ENCODE measurements around the gene CLMP.
"Not testable (repeated sequence)": the region's sequence is repeated elsewhere in the genome, so short reads cannot be mapped to it uniquely, and the experiment has no call there.

The CLMP gene

GRCh38 chr11:123164732-123165450 is 30.2 kb downstream of the CLMP start:
- DNase-seq = no peak

GRCh38 chr11:123163621-123164020 is 31.4 kb downstream of the CLMP start:
- no peak for DNase-seq

GRCh38 chr11:123161376-123162030 is 33.5 kb downstream of the CLMP start:
- no peak for DNase-seq

DNA sequence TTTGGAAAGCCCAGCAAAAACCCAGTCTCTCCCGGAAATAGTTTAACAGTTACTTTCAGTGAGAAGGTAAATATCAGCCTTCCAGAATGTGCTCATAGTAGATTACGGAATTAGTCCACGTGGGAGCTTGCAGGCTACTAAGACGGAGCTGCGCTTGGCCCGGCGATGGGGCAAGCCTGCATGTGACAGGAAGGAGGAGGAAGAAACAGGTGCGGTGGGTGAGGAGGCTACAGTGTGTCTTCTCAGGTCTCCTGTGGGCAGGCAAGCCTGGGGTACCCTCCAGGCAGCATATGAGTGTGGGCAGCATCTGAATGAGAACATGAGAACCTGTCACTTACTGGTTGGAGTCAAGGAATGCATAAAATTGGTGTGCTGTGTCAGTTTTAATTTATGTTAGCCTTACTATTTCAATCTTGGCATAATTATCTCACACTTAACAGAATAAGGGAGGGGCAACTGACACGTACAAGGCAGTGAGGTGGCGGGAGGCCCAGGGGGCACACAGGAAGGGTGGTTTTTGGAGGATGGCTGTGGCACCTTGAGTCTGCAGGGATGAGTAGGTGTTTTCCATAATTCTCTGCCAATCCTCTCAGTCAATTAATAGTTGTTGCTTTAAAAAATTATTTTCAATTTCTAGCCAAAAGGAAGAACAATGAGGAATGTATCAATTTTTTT is 35.7 kb downstream of the CLMP start:
- DNase-seq = no peak

DNA sequence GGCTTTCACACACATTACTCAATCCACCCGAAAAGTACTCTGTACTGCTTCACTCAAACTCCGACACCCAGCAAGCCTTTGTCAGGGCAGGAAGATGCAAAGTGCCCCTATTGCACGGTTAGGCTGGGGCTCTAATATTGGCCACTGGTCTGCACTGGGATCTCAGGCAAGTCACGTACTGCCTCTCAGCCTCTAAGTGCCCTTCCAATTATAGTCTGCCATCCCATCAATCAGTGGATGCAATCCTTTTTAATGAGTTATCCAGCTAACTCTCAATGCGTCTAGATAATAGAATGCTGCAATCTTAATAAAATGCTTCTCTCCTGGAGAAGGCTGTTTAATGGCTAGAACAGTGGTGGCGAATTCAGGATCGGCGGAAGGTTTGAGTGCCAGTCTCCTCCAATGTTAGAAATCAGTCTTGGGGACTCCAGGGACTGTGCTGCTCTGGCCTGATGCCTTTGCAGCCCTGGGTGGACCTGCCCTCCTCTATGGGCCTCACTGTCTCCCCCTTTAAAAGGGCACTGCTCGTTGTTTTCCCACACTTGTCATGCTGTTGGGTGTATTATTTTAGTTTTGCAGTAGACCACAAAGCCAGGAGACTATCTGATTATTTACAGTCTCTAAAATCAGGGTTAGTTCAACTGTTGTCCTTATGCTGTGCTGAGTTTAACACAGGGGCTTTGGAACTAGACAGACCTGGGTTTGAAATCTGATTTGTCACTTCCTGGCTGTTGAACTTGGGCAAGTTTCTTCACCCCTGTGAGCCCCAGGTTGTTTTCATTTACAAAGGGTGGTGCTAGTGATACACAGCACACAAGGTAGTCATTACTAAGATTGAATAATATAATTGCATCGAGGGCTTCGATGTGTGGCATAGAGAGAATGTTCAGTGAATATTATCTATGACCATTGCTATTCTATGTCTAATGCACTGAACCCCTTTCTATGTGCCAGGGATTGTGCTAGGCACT is 36.7 kb downstream of the CLMP start:
- DNase-seq = no peak

GRCh38 chr11:123152951-123153350 is 42.1 kb downstream of the CLMP start:
- no peak for DNase-seq

GRCh38 chr11:123152346-123152745 is 42.7 kb downstream of the CLMP start:
- not testable (repeated sequence) for DNase-seq

- DNase-seq = no peak
Measured at GRCh38 chr11:123151796-123152195, 43.3 kb downstream of the CLMP start.

GRCh38 chr11:123151366-123151765 is 43.7 kb downstream of the CLMP start:
- no peak for DNase-seq

- no peak for DNase-seq
Measured at GRCh38 chr11:123150882-123151281, 44.2 kb downstream of the CLMP start.

GRCh38 chr11:123148965-123149364 is 46.1 kb downstream of the CLMP start:
- DNase-seq = no peak

DNA sequence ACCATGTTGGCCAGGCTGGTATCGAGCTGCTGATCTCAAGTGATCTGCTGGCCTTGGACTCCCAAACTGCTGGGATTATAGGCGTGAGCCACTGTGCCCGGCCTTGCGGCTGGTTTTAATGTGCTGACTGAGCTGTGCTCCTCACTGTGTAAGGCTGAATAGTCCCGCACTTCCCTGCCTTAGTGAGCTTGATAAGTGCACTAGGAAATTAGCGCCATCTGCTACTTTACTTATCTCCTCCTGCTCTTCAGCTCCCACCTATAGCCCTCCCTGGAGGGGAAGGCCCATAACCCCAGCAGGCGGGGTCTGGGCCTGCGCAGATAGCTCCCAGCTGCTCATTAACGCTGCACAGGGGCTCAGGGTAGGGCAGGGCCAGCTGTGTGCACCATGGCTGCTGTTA is 49.4 kb downstream of the CLMP start:
- DNase-seq = no peak

GRCh38 chr11:123145220-123145619 is 49.8 kb downstream of the CLMP start:
- peak; percentile 14 for DNase-seq

GRCh38 chr11:123144707-123145106 is 50.3 kb downstream of the CLMP start:
- no peak for DNase-seq

GRCh38 chr11:123143921-123144320 is 51.1 kb downstream of the CLMP start:
- DNase-seq = no peak

GRCh38 chr11:123143476-123143875 is 51.6 kb downstream of the CLMP start:
- no peak for DNase-seq

DNA sequence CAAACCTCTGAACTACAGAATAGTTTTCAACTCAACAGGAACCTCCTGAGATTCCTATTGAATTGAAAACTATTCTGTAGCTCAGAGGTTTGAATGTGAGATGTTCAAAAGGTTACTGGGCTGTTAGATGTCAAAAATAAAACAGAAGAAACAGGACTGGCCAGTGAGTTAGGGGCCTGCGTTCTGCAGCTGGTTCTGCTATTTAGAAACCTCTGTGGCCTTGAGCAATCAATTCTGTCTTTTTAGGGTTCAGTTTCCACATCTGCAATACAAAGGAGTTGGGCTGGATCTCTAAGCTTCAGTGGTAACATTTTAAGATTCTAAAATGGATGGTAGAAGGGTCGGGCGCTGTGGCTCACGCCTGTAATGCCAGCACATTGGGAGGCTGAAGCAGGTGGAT is 55.8 kb downstream of the CLMP start:
- no peak for DNase-seq

GRCh38 chr11:123137431-123138224 is 57.4 kb downstream of the CLMP start:
- no peak for DNase-seq

DNA sequence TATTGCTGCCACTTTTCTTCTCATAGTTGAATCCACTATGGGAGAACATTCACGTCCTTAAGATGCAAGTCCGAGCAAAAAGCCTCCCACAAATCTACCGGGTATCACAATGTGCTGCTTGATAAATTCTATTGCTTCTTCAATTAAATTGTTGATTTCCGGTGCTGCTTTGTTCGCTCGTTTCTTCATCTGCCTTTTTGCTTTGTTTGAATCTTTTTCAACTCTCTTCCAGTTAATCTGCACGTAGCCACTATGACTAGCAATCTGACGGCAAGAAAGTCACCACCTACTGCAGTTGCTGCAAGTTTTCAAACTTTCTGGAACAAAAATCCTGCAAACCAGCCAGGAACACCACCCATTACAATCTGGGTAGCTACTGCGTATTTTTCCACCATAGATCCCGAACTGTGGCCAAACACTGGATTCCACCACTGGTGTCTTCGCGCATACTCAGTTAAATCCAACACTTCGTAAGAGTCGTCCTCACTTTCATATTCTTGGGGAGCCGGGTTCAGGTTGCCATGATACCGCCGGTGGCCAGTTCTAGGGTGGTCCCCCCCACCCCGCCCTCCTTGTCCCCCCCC is 59.1 kb downstream of the CLMP start:
- no peak for DNase-seq

DNA sequence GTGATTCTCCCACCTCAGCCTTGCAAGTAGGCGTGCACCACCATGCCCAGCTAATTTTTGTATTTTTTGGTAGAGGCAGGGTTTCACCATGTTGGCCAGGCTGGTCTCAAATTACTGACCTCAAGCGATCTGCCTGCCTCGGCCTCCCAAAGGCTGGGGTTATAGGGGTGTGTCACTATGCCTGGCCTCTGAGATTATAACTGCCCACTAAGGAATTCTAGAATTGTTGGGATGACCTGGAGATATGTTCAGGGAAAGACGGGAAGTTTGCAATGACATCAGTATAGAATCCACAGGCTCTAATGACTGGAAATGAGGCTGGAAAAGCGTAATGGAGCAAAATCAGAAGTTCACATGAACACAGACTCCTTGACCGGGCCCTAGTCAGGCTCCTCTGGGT is 62.2 kb downstream of the CLMP start:
- DNase-seq = no peak

- DNase-seq = not testable (repeated sequence)
Measured at GRCh38 chr11:123132034-123132766, 62.8 kb downstream of the CLMP start.

Measured in NCI-H2029 (cell line).